A549 (cell line): ENCODE results near the gene COCH.

Source experiments
- BHLHE40 ChIP-seq: IDR thresholded peaks from 2 replicates; pipeline ENCODE4 v1.6.1; 2012; ENCODE audit warnings: low read depth, low read length, inconsistent platforms
- CEBPB ChIP-seq, 2 experiments: fragments of >200 bp in 1 of 2; sonication (Bioruptor Twin) in 1 of 2; formaldehyde crosslinking in 1 of 2; IDR thresholded peaks; 2 replicates each; pipeline ENCODE4 v1.6.1; 2012 to 2016
- NFE2L2 ChIP-seq: fragments of 150-350 bp; conservative IDR thresholded peaks from 2 replicates; pipeline ENCODE4 v1.6.1; 2014; ENCODE audit warnings: low read length
- TF ChIP-seq, protein P1 (sequence below): fragments of >200 bp; sonication (Bioruptor Twin); formaldehyde crosslinking; IDR thresholded peaks from 3 replicates; pipeline ENCODE4 v1.5.1; 2016

DNA sequence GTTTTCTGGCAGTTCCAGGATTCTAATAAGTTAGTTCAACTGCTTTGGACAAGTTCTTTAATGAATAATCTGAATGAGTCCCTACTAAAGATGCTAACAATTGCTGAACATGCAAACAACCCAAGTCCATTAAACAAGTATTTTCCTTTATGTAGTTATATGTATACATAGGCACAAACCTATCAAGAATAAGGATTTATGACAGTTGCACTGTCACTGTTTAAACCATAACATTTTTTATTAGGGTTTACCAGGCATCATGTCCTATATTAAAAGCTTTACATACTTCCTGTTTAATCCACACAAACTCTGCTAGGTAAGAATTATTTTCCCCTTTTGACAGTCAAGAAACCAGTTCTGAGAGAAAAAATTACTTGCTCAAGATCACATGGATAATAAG, 31.9 kb upstream of the COCH start:
- no peak for TF ChIP-seq NFE2L2
- TF ChIP-seq BHLHE40, result no peak
- TF ChIP-seq, protein P1, sequence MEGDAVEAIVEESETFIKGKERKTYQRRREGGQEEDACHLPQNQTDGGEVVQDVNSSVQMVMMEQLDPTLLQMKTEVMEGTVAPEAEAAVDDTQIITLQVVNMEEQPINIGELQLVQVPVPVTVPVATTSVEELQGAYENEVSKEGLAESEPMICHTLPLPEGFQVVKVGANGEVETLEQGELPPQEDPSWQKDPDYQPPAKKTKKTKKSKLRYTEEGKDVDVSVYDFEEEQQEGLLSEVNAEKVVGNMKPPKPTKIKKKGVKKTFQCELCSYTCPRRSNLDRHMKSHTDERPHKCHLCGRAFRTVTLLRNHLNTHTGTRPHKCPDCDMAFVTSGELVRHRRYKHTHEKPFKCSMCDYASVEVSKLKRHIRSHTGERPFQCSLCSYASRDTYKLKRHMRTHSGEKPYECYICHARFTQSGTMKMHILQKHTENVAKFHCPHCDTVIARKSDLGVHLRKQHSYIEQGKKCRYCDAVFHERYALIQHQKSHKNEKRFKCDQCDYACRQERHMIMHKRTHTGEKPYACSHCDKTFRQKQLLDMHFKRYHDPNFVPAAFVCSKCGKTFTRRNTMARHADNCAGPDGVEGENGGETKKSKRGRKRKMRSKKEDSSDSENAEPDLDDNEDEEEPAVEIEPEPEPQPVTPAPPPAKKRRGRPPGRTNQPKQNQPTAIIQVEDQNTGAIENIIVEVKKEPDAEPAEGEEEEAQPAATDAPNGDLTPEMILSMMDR, result no peak
- no peak for TF ChIP-seq CEBPB (IDR thresholded peaks at IDR 0.05)
